Measurements from ENCODE around the gene PIWIL4. TPM values are rescaled to one million over a fixed set of nuclear protein-coding genes. Genes with fewer than 3 reads are reported as not detected.

PIWIL4 gene
- total RNA-seq, 1 experiment from 2014 or later, result not detected

DNA sequence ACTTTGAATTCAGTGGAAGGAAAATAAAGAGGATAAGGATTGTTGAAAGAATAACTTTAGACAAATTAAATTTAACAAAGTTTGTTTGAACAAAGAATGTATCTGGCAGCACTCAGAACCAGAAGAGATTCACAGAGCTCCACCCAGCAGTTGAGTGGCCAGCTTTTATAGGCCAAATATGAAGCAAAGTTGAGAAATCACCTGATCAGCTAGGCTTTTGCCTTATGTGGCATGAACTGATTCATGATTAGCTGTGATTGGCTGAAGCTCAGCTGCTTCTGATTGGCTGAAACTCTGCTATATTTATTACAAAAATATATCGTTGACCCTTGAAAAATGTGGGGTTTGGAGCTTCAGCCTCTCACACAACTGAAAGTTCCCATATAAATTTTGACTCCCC lies 62.6 kb downstream of the PIWIL4 start:
- WGBS (ENCODE audit: extremely low coverage, insufficient read length, low lambda C conversion rate), result no CpG with 5 or more reads among the region's 1 CpG
- Histone ChIP-seq H3K4me2 (ENCODE audit: insufficient read depth, insufficient read length, low read length) (no peak overlapping the region), H2BK20ac (ENCODE audit: low read depth, low read length, poor library complexity, severe bottlenecking) (no peak overlapping the region), H3K14ac (ENCODE audit: insufficient read depth, low read length) (no peak overlapping the region), H2BK5ac (ENCODE audit: insufficient read length, low read length) (no peak overlapping the region), H3K18ac (ENCODE audit: insufficient read length, low read depth, low read length) (no peak overlapping the region), H3K23me2 (ENCODE audit: insufficient read length, low read depth, low read length, poor library complexity, severe bottlenecking) (no peaks in the 10 kb centered on the region), H2AFZ (ENCODE audit: low read length) (no peak overlapping the region), H3K56ac (ENCODE audit: insufficient read length, low read depth, low read length) (no peak overlapping the region), H3K4me1 (ENCODE audit: insufficient read depth, low read length) (peaks cover under 1% of the 10 kb centered on the region; the same call in 1 of the 2 replicates), H3T11ph (ENCODE audit: low read length) (no peak overlapping the region), H3K9ac (ENCODE audit: extremely low read depth, insufficient read length, low read length) (no peak overlapping the region), H4K8ac (replicated peaks; ENCODE audit: insufficient read length, low read depth, low read length) (no peak overlapping the region), H4K20me1 (ENCODE audit: control insufficient read depth, insufficient read depth, insufficient read length) (no peaks in the 10 kb centered on the region), H2AK5ac (ENCODE audit: insufficient read length, low read length) (no peak overlapping the region), H2BK12ac (ENCODE audit: insufficient read length, low read depth, low read length) (no peak overlapping the region), H3K79me2 (ENCODE audit: insufficient read depth, low read length) (no peaks in the 10 kb centered on the region), H3K27ac (ENCODE audit: insufficient read length, low read depth, low read length) (no peak overlapping the region), H4K91ac (ENCODE audit: insufficient read length, low read depth, low read length) (no peak overlapping the region), H3K4ac (ENCODE audit: low read depth, low read length) (no peak overlapping the region), H4K5ac (ENCODE audit: insufficient read length, low read depth, low read length) (no peak overlapping the region), H2BK15ac (ENCODE audit: low read depth, low read length) (no peak overlapping the region), H2BK120ac (ENCODE audit: low read depth, low read length, poor library complexity, severe bottlenecking) (no peak overlapping the region), H3K27me3 (ENCODE audit: insufficient read depth, low read length) (no peaks in the 10 kb centered on the region), H3K9me3 (ENCODE audit: control insufficient read depth, low read depth, low read length) (peaks cover 9% of the 10 kb centered on the region), H3K79me1 (ENCODE audit: insufficient read depth, low read depth, low read length, poor library complexity, severe bottlenecking) (no peaks in the 10 kb centered on the region), H3K23ac (ENCODE audit: insufficient read length, low read depth, low read length) (no peak overlapping the region)
- H3K27me3 Mint-ChIP-seq (ENCODE audit: low read depth), result peaks cover 5% of the 10 kb centered on the region
- H3K9me3 Mint-ChIP-seq, result peaks cover 20 to 38% of the 10 kb centered on the region in 2 experiments
- H3K36me3 Mint-ChIP-seq (ENCODE audit: insufficient read depth in 1 of 3, low read depth in 3 of 3), result peaks cover 13 to 29% (median 26%) of the 10 kb centered on the region in 3 experiments
- H3K27ac Mint-ChIP-seq, result no peak overlapping the region
- DNase-seq, result no peak
- TF ChIP-seq, protein P1, sequence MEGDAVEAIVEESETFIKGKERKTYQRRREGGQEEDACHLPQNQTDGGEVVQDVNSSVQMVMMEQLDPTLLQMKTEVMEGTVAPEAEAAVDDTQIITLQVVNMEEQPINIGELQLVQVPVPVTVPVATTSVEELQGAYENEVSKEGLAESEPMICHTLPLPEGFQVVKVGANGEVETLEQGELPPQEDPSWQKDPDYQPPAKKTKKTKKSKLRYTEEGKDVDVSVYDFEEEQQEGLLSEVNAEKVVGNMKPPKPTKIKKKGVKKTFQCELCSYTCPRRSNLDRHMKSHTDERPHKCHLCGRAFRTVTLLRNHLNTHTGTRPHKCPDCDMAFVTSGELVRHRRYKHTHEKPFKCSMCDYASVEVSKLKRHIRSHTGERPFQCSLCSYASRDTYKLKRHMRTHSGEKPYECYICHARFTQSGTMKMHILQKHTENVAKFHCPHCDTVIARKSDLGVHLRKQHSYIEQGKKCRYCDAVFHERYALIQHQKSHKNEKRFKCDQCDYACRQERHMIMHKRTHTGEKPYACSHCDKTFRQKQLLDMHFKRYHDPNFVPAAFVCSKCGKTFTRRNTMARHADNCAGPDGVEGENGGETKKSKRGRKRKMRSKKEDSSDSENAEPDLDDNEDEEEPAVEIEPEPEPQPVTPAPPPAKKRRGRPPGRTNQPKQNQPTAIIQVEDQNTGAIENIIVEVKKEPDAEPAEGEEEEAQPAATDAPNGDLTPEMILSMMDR (conservative IDR thresholded peaks at IDR 0.05), result no peak
- no peak overlapping the region for H3K4me3 Mint-ChIP-seq
- H3K4me1 Mint-ChIP-seq, result peaks cover under 1 to 4% of the 10 kb centered on the region in 2 experiments; a peak in 3 of 4 replicates
